K562 (cell line): ENCODE results near the gene C1orf116. TPM values are rescaled to one million over a fixed set of nuclear protein-coding genes. Genes with fewer than 3 reads are reported as not detected.

Experiments used
- AFF1 ChIP-seq, 2 experiments: fragments of 450-650 bp; IDR thresholded peaks; 2 replicates each; pipeline ENCODE4 v1.6.1; 2018; ENCODE audit warnings: mild to moderate bottlenecking in 2 of 2, low read depth in 1 of 2; ENCODE audit not compliant: partially characterized antibody in 2 of 2
- ATF7 ChIP-seq: fragments of 450-650 bp; IDR thresholded peaks from 2 replicates; pipeline ENCODE4 v1.7.1; 2014; ENCODE audit warnings: mild to moderate bottlenecking, moderate library complexity
- CEBPG ChIP-seq, 3 experiments: fragments of 200-800 bp in 1 of 3; sonication (Bioruptor generic) in 1 of 3; sonication (generic) in 1 of 3; formaldehyde crosslinking in 1 of 3; IDR thresholded peaks in 2 of 3; conservative IDR thresholded peaks in 1 of 3; 2 replicates each; pipeline versions ENCODE4 v1.6.1 to v1.8.0; 2016 to 2022; ENCODE audit warnings: missing compliant biosample characterization in 2 of 3, missing genetic modification characterization in 2 of 3, mild to moderate bottlenecking in 1 of 3, missing genetic modification reagents in 1 of 3
- CEBPZ ChIP-seq: fragments of 150-350 bp; IDR thresholded peaks from 2 replicates; pipeline ENCODE4 v1.6.1; 2014; ENCODE audit warnings: low read depth, mild to moderate bottlenecking, low read length, borderline replicate concordance
- FOXA3 ChIP-seq, 2 experiments: fragments of 450-650 bp in 1 of 2; sonication (generic) in 1 of 2; formaldehyde crosslinking; IDR thresholded peaks in 1 of 2; conservative IDR thresholded peaks in 1 of 2; 2 replicates each; pipeline versions ENCODE4 v1.4.0 to v1.8.0; 2020 to 2022; ENCODE audit warnings: mild to moderate bottlenecking in 2 of 2, missing genetic modification reagents in 1 of 2
- GABPA ChIP-seq: fragments of 200-800 bp; sonication (Bioruptor generic); conservative IDR thresholded peaks from 2 replicates; pipeline ENCODE4 v1.6.1; 2016; ENCODE audit warnings: low read depth, missing genetic modification characterization, missing compliant biosample characterization
- GABPB1 ChIP-seq: sonication (generic); formaldehyde crosslinking; IDR thresholded peaks from 2 replicates; pipeline ENCODE4 v1.8.0; 2022; ENCODE audit warnings: mild to moderate bottlenecking, missing genetic modification reagents
- KDM5B ChIP-seq: fragments of 200-600 bp; sonication (generic); IDR thresholded peaks from 2 replicates; pipeline ENCODE4 v1.6.1; 2012; ENCODE audit warnings: low read depth, mild to moderate bottlenecking, moderate library complexity, low read length, control low read depth, inconsistent platforms; ENCODE audit not compliant: insufficient replicate concordance
- KLF16 ChIP-seq: IDR thresholded peaks from 2 replicates; pipeline ENCODE4 v1.6.1; 2016; ENCODE audit warnings: antibody characterized with exemption
- NBN ChIP-seq: fragments of 450-650 bp; IDR thresholded peaks from 2 replicates; pipeline ENCODE4 v1.6.1; 2016; ENCODE audit warnings: low read depth, mild to moderate bottlenecking
- RBBP5 ChIP-seq: fragments of 200-600 bp; sonication (generic); IDR thresholded peaks from 2 replicates; pipeline ENCODE4 v1.6.1; 2012; ENCODE audit warnings: borderline replicate concordance, mild to moderate bottlenecking, low read length, control low read depth, inconsistent platforms; ENCODE audit not compliant: insufficient read depth, poor library complexity, severe bottlenecking
- RBM39 ChIP-seq: fragments of 200-400 bp; formaldehyde crosslinking; optimal IDR thresholded peaks from 2 replicates; pipeline ENCODE3; 2018; ENCODE audit warnings: low read depth, low read length
- USF1 ChIP-seq: sonication (generic); formaldehyde crosslinking; IDR thresholded peaks from 2 replicates; pipeline ENCODE4 v1.9.0; 2022; ENCODE audit warnings: mild to moderate bottlenecking, missing genetic modification reagents
- ZNF133 ChIP-seq: fragments of 250-450 bp; sonication (Bioruptor Pico); IDR thresholded peaks from 2 replicates; pipeline ENCODE4 v1.4.0; 2020; ENCODE audit warnings: mild to moderate bottlenecking
- ZNF79 ChIP-seq: fragments of 250-450 bp; sonication (Bioruptor Pico); IDR thresholded peaks from 2 replicates; pipeline ENCODE4 v1.4.0; 2020; ENCODE audit warnings: low read depth, mild to moderate bottlenecking, moderate library complexity
- polyA plus RNA-seq, 8 experiments: library from polyadenylated mRNA; depleted of rRNA in 4 of 8; stranded (reverse) in 5 of 8; unstranded in 3 of 8; fragments of >200 nt; fragmentation: Nextera tagmentation in 2 of 8; fragmentation: Illumina TruSeq in 1 of 8; extraction: Ambion mirVana in 2 of 8; extraction: Trizol in 1 of 8; gene quantifications; 2 replicates each; pipeline versions ENCODE4 v1.2.1 to v1.2.3, GENCODE V29; 2011 to 2014; ENCODE audit warnings: inconsistent platforms in 1 of 8, missing spikeins in 1 of 8
- total RNA-seq, 7 experiments: library from RNA; depleted of rRNA in 6 of 7; stranded (reverse); fragments of >200 nt in 6 of 7; fragmentation: Illumina TruSeq in 2 of 7; extraction: Trizol in 2 of 7; gene quantifications; 2 replicates each; pipeline versions ENCODE4 v1.2.1 to v1.2.3, GENCODE V29; 2011 to 2021; ENCODE audit warnings: low replicate concordance in 1 of 7
- TF ChIP-seq, protein P1 (sequence below): fragments of 450-650 bp; formaldehyde crosslinking; IDR thresholded peaks from 2 replicates; pipeline ENCODE4 v1.4.0; 2020; ENCODE audit warnings: mild to moderate bottlenecking

Gene C1orf116
- total and polyA plus RNA-seq, 9 of the 15 experiments (the other 6 are each of a cell fraction or from before 2014, with no cell fraction given), result 0.62 to 3.0 (median 0.95) TPM

GRCh38 chr1:207029701-207030521 is 2.6 kb downstream of the C1orf116 start (continued):
- TF ChIP-seq CEBPZ (no peak), ZNF79 (CRISPR knock-in tag) (no peak), USF1 (CRISPR knock-in tag) (no peak), CEBPG (CRISPR knock-in tag; IDR thresholded peaks at IDR 0.05) (no peak), CEBPG (tag; conservative IDR thresholded peaks at IDR 0.05 in 1 of 2, IDR thresholded peaks at IDR 0.05 in 1 of 2) (0 out of 4 replicates have a peak, but pooled peaks of 1 of the 2 experiments have one; percentile 22), RBM39 (no peak), NBN (0 out of 2 replicates have a peak, but pooled peaks have one; percentile 32), GABPA (tag) (peak; percentile 63; the same call in 1 of the 2 replicates), KDM5B (no peak), GABPB1 (no peak; the same call in 1 of the 2 replicates), FOXA3 (CRISPR knock-in tag; conservative IDR thresholded peaks at IDR 0.05 in 1 of 2, IDR thresholded peaks at IDR 0.05 in 1 of 2) (no peak), RBBP5 (no peak), KLF16 (no peak), ATF7 (no peak), AFF1 (IDR thresholded peaks at IDR 0.05; ENCODE audit: low read depth in 1 of 2, partially characterized antibody in 2 of 2) (no peak), ZNF133 (0 out of 2 replicates have a peak, but pooled peaks have one; percentile 17)
- TF ChIP-seq, protein P1, sequence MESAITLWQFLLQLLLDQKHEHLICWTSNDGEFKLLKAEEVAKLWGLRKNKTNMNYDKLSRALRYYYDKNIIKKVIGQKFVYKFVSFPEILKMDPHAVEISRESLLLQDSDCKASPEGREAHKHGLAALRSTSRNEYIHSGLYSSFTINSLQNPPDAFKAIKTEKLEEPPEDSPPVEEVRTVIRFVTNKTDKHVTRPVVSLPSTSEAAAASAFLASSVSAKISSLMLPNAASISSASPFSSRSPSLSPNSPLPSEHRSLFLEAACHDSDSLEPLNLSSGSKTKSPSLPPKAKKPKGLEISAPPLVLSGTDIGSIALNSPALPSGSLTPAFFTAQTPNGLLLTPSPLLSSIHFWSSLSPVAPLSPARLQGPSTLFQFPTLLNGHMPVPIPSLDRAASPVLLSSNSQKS (CRISPR knock-in tag), result no peak
